NOMO-1 treated with DMSO at 0.1 percent for 48 hours (cell line): ENCODE measurements around the gene JADE2.
"Not testable (repeated sequence)": the region's sequence is repeated elsewhere in the genome, so short reads cannot be mapped to it uniquely, and the experiment has no call there.

Source experiments
- DNase-seq: peaks from one replicate; lab custom pipeline; 2025; ENCODE audit not compliant: unreplicated experiment; lab: John Stamatoyannopoulos, UW

The JADE2 gene

DNA sequence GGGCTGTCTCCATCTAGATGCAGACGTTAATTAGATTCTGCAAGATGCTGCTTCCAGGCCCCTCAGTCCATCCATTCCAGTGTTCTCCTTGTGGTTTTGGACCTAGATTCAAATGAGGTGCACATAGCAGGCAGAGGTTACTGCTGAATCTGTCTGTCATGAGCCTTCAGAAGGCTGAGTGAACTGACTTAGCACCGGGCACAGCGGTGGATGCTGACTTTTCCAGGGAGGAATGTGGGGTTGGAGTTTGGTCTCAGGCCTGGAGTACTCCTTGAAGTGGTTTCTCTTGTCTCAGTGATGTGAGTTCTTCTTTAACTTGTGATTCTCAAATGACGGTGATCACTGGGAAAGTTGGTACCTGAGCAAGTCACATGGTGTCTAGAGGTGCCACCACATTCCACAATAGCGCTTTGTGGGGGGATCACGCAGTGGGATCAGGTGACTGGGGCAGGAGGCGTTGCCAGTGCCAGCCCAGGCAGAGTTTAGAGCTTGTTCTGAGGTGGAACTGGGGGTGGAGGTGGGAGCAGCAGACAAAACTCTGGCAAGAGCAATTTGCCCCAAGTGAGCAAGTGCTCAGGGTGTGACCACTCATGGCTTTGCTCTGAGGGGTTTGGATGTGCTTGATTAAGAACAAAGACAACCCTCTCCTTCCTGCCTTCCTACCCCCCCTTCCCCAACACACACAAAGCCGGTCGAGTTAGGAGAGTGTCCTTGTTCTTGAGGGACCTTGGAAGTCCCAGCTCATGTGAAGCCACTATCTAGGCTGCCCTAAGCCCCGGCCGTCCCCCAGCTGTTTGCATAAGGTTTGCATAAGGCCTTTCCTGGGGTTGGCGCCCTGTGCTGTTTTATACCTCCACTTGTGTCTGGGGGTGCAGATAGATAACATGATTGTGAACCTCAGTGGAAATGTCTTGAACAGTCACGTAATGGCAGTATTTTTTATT, 25.1 kb downstream of the JADE2 start:
- DNase-seq, result no peak

DNA sequence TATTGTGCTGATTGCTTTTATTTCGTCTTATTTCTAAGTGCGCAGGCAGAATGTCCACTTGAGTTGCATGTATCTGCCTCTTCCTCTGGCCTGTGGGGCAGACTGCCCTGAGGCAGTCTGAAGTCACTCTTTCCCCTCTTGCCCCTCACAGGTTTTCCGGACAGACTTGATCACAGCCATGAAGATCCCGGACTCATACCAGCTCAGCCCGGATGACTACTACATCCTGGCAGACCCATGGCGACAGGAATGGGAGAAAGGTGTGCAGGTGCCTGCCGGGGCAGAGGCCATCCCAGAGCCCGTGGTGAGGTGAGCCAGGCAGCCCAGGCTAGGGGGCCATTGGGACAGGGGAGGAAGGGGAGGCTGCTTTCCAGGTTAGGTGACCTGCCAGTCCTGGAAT, 26.4 kb downstream of the JADE2 start:
- no peak for DNase-seq

DNA sequence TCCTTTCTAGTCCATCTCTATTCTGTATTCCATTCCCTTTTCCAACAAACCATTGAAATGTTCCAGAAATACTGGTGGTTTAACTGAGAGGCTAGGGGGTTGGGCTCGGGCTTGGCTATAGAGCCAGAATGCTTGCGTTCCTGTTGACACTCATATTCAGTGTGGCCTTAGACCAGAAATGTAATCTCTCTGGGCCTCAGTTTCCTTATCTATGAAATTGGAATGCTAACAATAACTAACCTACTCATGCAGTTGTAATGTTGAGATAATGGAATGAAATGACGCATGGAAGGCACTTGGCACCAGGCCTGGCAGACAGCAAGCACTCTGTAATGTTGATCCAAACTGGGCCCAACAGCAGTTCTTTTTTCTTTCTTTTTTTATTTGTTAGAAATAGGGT, 26.8 kb downstream of the JADE2 start:
- no peak for DNase-seq

DNA sequence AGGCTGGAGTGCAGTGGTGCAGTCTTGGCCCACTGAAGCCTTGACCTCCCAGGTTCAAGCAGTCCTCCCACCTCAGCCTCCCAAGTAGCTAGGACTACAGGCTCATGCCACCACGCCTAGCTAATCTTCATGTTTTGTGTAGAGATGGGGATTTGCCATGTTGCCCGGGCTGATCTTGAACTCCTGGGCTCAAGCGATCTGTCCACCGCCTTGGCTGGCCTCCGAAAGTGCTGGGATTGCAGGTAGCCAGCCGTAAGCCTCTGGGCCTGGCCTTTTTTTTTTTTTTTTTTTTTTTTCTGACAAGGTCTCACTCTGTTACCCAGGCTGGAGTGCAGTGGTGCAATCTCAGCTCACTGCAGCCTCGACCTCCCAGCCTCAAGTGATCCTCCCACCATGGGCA, 27.2 kb downstream of the JADE2 start:
- not testable (repeated sequence) for DNase-seq

DNA sequence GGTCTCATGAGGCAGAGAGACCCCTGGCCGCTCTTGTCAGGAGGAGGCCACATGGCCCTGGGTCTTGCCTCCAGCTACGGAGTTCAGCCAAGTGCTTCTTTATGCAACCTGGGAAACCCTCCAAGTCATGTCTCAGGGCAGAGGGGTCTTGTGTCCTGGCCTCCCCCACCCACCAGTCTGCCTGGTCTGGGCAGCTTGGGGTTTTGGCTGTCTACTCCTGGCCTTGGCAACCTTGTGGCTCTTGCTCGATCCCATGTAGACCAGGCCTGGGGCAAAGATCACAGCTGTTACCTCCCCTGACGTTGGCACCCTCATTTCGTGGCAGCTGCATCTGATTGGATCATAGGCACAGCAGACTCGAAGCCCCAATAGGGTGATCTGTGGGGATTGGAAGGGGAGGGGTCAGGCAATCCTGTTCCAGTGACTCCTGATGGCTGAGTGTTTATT, 28.4 kb downstream of the JADE2 start:
- DNase-seq, result no peak

DNA sequence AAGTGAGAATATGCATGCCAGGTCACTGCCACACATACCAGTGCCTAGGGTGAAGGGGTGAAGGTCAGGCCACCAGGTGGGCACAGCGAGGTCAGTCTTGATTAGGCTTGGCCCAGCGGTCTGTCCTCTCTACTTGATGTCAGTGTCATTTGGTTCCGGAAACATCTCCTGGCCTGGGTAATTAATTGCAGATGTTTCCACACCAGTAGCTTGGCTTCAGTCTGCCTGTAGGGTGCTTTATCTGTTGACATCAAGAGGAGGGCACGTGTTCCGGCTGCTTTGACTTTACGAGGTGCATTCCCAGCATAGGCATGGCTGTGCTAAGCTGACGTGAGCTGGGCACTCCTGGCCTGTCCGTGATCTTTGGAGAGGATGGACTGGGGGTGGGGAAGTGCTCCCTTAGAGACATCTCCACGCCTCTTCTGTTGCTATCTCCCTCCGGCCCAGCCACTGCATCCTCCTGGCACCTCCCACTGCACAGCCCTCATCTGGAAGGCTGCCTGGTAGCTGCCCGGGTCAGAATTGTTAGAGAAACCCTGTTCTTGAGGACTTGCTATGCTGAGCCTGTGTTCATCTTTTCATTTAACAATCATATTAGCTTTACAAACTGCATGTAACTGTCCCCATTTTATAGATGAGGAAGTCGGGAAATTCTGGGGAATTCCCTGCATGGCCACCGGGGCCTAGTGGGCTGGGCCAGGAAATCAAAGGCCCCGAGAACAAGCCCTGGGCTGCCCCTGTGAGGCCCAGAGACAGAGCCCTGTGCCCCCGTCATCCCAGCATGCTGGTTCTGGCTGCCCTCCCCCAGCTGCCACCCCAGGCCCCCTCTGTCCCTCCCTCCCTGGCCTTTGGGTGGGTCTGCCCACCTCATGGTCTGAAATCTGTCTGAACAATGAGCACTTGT, 29.1 kb downstream of the JADE2 start:
- DNase-seq, result no peak

DNA sequence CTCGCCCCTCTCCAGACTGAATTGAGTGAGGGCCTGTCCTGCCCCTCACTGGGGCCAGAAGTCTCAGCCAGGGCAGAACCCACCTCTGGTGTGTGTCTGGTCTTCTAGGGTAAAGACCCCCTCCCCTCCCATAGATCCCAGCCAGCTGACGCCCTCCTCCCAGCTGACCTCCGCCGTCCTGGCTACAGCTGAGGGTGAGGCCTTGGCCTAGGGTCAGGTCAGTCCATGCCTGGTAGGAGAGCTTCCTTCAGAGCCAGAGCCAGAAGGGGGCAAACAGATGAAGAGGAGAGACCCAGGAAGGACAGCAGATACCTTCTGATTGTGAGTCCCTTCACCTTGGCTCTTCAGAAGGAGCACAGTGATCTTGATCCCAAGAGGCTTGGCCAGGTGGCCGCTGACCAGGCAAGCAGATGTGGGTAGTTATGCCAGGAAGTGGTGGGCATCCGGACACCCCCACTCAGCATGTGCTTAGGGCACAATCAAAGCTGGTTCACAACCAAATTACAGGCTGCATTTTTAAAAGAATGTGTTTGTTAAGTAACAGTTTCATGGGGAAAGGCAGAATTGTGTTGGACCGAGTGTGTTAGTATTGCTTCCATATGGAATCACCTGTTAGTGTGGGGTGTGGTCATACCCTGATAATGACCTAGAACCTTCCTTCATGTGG, 29.9 kb downstream of the JADE2 start:
- DNase-seq, result no peak

DNA sequence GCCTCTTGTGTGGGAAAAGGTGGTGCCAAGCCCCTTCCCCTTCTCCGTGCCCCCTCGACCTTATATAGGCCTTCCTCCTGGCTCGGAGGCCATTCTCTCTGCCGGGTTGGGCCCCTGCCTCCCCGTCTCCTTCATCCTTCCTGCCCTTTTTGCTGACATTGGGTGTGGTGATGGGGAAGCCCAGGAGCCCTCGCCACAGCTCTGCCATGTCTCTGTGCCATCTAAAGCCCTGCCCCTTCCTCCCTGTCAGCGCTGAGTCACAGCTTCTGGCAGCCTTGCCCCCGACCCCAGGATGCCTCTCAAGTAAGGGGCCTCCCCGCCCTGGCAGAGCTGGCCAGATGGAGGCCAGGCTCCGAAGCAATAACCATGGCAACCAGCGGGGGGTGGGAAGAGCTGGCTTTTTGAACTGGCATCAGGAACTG, 30.4 kb downstream of the JADE2 start:
- peak; percentile 44 for DNase-seq

DNA sequence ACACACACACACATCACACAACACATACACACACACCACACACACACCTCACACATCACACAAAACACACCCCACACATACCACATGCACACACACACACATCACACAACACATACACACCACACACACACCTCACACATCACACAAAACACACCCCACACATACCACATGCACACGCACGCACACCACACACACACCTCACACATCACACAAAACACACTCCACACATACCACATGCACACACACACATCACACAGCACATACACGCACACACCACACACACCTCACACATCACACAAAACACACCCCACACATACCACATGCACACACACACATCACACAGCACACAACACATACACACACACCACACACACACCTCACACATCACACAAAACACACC, 31.1 kb downstream of the JADE2 start:
- not testable (repeated sequence) for DNase-seq

DNA sequence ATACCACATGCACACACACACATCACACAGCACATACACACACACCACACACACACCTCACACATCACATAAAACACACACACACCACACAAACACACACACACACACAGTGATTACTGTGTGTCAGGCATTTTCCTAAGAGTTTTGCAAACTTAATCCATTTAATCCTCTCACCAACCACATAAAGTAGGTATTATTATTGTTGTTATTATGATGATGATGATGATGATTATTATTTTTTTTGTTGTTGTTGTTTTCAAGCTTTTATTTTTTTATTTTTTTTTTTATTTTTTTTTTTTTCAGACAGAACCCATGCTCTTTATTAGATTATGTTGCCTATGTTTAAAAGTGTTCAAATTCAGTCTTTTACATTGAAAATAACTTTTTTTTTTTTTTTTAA, 31.5 kb downstream of the JADE2 start:
- no peak for DNase-seq

DNA sequence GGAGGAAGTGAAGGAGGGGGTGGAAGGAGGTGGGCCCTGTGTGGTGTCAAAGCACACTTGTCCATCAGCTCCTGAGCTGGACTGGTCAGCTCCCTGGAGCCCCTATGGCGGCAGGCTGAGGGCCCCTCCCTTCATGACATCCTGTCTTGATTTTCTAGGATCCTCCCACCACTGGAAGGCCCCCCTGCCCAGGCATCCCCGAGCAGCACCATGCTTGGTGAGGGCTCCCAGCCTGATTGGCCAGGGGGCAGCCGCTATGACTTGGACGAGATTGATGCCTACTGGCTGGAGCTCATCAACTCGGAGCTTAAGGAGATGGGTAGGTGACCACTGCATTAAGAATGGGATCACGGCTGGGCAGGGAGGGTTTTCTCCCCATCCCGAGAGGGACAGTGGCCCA, 34.2 kb downstream of the JADE2 start:
- DNase-seq, result no peak

DNA sequence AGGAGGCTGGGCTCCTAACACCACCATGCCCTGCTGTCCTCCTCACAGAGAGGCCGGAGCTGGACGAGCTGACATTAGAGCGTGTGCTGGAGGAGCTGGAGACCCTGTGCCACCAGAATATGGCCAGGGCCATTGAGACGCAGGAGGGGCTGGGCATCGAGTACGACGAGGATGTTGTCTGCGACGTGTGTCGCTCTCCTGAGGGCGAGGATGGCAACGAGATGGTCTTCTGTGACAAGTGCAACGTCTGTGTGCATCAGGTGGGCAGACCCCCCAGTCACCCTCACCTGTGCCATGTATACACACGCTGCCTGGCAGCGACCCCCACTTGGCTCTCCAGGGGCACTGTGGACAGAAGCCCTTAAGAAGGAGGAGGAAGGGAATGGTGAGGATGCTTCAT, 35.2 kb downstream of the JADE2 start:
- DNase-seq, result no peak

DNA sequence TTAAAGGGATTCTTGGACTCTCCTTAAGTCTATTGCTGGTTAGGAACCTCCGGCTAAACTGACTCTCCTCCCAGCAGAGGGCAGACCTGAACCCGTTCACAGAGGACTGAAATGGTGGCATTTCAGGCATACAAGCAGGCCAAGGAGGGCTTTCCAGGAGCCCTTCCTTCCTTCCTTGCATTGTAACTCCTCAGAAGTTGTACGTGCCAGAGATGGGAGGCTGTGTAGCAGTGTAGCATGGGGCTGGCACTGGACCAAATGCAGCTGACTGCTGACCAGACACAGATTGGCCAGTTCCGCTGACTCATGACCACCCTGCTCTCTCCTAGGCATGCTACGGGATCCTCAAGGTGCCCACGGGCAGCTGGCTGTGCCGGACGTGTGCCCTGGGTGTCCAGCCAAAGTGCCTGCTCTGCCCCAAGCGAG, 36.4 kb downstream of the JADE2 start:
- no peak for DNase-seq

DNA sequence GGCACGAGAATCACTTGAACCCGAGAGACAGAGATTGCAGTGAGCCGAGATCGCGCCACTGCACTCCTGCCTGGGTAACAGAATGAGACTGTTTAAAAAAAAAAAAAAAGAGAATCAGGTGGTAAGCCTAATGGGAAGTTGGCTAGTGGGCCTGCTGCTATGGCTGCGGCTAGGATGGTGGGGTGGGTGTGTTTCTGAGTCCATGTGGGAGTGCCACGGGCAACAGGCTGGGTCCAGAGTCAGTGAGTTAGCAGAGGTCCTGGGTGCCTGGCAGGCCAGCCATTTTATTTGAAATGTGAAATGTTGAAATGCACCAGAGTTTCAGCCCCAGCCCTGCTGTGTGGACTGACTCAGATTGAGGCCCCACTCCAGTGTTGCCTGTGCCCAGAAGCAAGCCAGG, 37.8 kb downstream of the JADE2 start:
- no peak for DNase-seq

DNA sequence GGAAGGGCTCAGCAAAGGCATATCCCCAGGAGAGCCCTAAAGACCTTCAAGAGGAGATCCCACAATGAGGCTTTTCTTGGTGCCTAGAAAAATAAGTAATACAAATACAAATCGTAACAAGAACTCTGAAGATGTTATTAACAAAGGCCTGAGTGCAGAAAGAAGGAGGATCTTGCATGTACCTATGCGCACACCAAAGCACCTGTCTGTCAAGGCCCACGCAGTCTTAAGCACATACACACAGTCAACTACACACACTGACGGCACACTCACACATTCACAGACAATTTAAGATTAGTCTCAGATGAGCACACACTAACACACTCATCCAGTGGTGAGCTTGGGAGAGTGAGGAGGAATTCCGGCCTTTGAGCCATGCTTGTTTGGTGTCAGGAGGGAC, 38.5 kb downstream of the JADE2 start:
- no peak for DNase-seq

DNA sequence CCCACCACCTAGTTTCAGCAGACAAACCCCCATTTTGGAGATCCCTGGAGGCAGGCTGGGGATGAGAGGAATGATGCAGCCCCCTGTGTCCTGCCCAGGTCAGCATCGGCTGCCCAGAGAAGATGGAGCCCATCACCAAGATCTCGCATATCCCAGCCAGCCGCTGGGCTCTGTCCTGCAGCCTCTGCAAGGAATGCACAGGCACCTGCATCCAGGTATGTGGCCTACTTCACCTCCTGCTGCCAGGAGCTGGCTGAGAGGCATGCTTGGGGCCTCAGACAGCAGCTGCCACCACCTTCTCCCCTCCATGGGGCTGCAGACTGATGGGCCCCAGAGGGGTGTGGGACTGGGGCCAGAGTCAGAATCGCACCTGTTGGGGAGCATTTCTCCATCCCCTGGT, 38.9 kb downstream of the JADE2 start:
- DNase-seq, result no peak

DNA sequence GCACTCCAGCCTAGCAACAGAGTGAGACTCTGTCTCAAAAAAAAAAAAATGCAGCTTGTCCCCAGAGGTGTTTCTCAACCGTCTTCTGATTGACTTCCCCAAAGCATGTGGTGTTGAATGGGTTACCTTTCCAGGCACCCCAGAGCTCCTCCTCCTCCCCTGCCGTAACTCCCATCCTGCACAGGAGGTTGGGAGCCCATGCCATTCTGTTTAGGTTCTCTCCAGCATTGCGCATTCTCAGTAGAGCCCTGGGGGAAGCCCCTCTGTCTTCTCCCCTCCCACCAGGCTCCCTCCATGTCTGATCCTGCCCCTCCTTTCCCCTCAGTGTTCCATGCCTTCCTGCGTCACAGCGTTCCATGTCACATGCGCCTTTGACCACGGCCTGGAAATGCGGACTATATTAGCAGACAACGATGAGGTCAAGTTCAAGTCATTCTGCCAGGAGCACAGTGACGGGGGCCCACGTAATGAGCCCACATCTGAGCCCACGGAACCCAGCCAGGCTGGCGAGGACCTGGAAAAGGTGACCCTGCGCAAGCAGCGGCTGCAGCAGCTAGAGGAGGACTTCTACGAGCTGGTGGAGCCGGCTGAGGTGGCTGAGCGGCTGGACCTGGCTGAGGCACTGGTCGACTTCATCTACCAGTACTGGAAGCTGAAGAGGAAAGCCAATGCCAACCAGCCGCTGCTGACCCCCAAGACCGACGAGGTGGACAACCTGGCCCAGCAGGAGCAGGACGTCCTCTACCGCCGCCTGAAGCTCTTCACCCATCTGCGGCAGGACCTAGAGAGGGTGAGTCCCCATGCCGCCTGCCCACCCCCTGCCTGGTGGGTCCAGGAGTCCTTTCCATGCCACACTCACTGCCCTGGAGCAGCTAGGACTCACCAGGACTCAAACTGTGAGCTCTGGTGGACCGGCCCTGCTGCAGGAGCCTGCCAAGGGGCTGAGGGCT, 40.6 kb downstream of the JADE2 start:
- no peak for DNase-seq

DNA sequence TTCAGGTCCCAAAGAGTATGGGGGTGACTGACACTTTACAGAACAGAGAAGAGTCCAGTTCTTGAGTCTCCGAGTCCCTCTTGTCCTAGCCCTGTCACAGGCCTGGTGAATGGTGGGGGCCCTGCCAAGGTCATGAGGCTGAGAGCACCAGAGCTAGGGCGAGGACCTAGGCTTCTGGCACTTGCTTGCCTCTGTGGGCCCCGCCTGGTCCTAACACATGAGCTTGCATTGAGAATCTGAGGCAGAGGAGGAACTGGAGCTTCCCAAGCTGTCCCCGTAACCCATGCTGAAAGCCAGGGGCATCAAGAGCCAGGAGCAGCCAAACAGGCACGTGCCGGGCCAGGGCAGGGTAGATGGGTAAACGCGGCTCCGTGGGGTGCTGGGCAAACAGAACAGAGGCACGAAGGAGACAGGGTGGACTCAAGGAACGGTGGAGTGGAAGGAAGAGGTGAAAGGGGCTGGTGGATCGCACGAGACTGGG, 41.3 kb downstream of the JADE2 start:
- no peak for DNase-seq

DNA sequence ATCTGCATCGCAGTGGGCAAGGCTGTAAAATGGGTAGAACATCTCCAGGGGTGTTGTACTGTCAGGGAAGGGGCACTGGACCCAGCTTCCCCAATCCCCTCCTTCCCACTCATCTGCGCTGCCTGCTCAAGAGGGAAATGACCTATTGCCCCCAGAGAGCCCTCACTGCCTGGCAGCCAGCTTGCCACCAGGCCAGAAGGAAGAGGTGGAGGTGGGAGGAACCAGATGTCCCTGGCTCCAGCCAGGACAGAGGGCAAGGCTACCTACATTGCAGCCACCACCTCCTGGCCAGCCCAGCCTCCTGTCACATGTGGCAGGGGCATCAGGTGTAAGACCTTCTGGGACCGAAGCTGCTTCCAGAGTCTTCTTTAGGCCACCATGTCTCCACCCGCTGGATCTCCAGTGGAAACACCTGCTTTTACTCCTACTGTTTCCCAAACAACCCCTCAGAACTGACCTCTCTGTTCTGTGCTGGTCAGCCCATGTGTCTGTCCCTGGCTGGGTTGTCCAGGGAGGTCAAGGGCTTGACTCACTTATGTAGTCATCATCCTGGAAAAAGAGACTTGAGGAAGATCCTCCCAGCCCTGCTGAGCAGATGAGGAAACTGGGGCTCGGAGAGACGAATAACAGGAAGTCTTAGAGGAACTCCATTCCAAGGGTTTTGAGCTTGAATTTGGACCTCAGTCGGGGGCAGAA, 42.3 kb downstream of the JADE2 start:
- no peak for DNase-seq

DNA sequence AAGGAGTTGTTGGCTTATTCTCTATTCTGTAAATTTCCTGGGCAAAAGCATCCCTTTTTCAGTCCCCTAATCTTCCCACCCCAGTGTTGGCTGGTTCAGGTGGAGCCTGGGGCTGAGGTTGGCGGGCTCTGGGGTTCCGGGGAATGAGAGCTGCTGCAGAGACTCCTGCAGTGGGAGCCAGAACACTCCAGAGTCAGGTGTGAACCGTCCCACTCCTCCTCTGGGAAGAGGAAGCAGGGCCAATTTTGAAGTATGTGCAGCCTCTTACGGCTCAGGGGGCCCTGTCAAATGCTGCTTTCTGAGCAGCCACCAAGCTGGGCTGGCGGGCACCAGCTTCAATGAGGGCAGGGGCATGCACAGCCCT, 42.8 kb downstream of the JADE2 start:
- DNase-seq, result no peak
